Liver (tissue), 3 donors: ENCODE measurements around the gene LRRC25.
A peak's percentile ranks its signal among the peaks of the same experiment; 100 is the strongest.

Experiments used
- EGR1 ChIP-seq, 2 donors: IDR thresholded peaks; 2 replicates each; pipeline ENCODE4 v1.6.1; 2016 to 2018; ENCODE audit warnings: antibody characterized with exemption in 2 of 2, low read depth in 2 of 2
- HNF4A ChIP-seq, 2 donors: conservative IDR thresholded peaks; 2 replicates each; pipeline ENCODE4 v1.6.1; 2016; ENCODE audit warnings: antibody characterized with exemption in 2 of 2, mild to moderate bottlenecking in 2 of 2
- HNF4G ChIP-seq: IDR thresholded peaks from 2 replicates; pipeline ENCODE4 v1.6.1; 2016; ENCODE audit warnings: antibody characterized with exemption
- JUND ChIP-seq, 2 donors: IDR thresholded peaks; 2 replicates each; pipeline ENCODE4 v1.6.1; 2016; ENCODE audit warnings: antibody characterized with exemption in 2 of 2
- RAD21 ChIP-seq, 2 donors: IDR thresholded peaks; 2 replicates each; pipeline ENCODE4 v1.6.1; 2016; ENCODE audit warnings: antibody characterized with exemption in 2 of 2, mild to moderate bottlenecking in 2 of 2
- TAF1 ChIP-seq: conservative IDR thresholded peaks from 2 replicates; pipeline ENCODE4 v1.6.1; 2016; ENCODE audit warnings: antibody characterized with exemption, mild to moderate bottlenecking
- TF ChIP-seq, protein P1 (sequence below): fragments of 150-350 bp; IDR thresholded peaks from 2 replicates; pipeline ENCODE4 v1.5.1; 2017; ENCODE audit warnings: improper control_type of control experiment, low read depth, low read length; ENCODE audit not compliant: missing input control
- TF ChIP-seq, protein P2 (sequence below): IDR thresholded peaks from 2 replicates; pipeline ENCODE4 v1.6.1; 2016; ENCODE audit warnings: antibody characterized with exemption
- TF ChIP-seq, protein P3 (sequence below): IDR thresholded peaks from 2 replicates; pipeline ENCODE4 v1.6.1; 2016; ENCODE audit warnings: antibody characterized with exemption, mild to moderate bottlenecking
- donor health status: healthy.
- donor health status: healthy.

DNA sequence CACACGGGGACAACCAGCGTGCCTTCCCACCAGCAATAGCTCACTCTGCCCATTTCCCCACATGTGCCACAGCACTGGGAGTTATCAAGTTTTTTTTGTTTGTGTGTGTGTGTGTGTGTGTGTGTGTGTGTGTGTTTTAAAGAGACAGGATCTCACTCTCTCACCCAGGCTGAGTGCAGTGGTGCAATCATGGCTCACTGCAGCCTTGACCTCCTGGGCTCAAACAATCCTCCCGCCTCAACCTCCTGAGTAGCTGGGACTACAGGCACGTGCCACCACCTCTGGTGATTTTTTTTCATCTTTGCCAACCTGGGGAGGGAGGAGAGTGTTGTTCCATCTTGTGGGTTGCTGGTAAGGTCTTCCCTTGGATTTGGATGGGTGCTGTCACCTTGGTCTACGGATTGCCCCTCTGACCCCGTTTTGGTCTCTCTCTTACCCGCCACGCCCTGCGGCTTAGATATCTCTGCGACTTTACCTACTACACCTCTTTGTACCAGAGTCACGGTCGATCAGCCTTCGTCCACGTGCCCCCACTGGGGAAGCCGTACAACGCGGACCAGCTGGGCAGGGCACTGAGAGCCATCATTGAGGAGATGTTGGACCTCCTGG lies 34.4 kb downstream of the LRRC25 start:
- TF ChIP-seq, protein P1, sequence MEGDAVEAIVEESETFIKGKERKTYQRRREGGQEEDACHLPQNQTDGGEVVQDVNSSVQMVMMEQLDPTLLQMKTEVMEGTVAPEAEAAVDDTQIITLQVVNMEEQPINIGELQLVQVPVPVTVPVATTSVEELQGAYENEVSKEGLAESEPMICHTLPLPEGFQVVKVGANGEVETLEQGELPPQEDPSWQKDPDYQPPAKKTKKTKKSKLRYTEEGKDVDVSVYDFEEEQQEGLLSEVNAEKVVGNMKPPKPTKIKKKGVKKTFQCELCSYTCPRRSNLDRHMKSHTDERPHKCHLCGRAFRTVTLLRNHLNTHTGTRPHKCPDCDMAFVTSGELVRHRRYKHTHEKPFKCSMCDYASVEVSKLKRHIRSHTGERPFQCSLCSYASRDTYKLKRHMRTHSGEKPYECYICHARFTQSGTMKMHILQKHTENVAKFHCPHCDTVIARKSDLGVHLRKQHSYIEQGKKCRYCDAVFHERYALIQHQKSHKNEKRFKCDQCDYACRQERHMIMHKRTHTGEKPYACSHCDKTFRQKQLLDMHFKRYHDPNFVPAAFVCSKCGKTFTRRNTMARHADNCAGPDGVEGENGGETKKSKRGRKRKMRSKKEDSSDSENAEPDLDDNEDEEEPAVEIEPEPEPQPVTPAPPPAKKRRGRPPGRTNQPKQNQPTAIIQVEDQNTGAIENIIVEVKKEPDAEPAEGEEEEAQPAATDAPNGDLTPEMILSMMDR, result no peak
- TF ChIP-seq, protein P2, sequence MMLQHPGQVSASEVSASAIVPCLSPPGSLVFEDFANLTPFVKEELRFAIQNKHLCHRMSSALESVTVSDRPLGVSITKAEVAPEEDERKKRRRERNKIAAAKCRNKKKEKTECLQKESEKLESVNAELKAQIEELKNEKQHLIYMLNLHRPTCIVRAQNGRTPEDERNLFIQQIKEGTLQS, result no peak
- TF ChIP-seq HNF4G (no peak), RAD21 (IDR thresholded peaks at IDR 0.05) (no peak), TAF1 (no peak), HNF4A (conservative IDR thresholded peaks at IDR 0.05) (peak; percentile 30 to 33), JUND (IDR thresholded peaks at IDR 0.05) (no peak), EGR1 (IDR thresholded peaks at IDR 0.05; ENCODE audit: low read depth in 2 of 2) (no peak)
- TF ChIP-seq, protein P3, sequence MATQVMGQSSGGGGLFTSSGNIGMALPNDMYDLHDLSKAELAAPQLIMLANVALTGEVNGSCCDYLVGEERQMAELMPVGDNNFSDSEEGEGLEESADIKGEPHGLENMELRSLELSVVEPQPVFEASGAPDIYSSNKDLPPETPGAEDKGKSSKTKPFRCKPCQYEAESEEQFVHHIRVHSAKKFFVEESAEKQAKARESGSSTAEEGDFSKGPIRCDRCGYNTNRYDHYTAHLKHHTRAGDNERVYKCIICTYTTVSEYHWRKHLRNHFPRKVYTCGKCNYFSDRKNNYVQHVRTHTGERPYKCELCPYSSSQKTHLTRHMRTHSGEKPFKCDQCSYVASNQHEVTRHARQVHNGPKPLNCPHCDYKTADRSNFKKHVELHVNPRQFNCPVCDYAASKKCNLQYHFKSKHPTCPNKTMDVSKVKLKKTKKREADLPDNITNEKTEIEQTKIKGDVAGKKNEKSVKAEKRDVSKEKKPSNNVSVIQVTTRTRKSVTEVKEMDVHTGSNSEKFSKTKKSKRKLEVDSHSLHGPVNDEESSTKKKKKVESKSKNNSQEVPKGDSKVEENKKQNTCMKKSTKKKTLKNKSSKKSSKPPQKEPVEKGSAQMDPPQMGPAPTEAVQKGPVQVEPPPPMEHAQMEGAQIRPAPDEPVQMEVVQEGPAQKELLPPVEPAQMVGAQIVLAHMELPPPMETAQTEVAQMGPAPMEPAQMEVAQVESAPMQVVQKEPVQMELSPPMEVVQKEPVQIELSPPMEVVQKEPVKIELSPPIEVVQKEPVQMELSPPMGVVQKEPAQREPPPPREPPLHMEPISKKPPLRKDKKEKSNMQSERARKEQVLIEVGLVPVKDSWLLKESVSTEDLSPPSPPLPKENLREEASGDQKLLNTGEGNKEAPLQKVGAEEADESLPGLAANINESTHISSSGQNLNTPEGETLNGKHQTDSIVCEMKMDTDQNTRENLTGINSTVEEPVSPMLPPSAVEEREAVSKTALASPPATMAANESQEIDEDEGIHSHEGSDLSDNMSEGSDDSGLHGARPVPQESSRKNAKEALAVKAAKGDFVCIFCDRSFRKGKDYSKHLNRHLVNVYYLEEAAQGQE, result no peak
